ENCODE results near the gene IFT122.

The IFT122 gene

GRCh38 chr3:129561619-129562248 lies 121.7 kb downstream of the IFT122 start:
- DNase-seq: no peak

GRCh38 chr3:129562803-129563202 lies 122.8 kb downstream of the IFT122 start:
- DNase-seq: no peak

- DNase-seq: no peak
These were observed 123.3 kb downstream of the IFT122 start for GRCh38 chr3:129563332-129563731.

- DNase-seq: no peak
These were observed 124.0 kb downstream of the IFT122 start for GRCh38 chr3:129563850-129564535.

- DNase-seq: no peak
These were observed 125.1 kb downstream of the IFT122 start for GRCh38 chr3:129564981-129565644.

GRCh38 chr3:129565902-129566301 lies 125.9 kb downstream of the IFT122 start:
- no peak for DNase-seq

- DNase-seq: no peak
These were observed 127.2 kb downstream of the IFT122 start for GRCh38 chr3:129567176-129567705.

- no peak for DNase-seq
These were observed 127.9 kb downstream of the IFT122 start for GRCh38 chr3:129567939-129568338.

GRCh38 chr3:129569856-129570255 lies 129.8 kb downstream of the IFT122 start:
- no peak for DNase-seq
